ENCODE data around the gene SULF2.

GRCh38 chr20:47727909-47728361 is 57.3 kb downstream of the SULF2 start:
- TF ChIP-seq, protein P1, sequence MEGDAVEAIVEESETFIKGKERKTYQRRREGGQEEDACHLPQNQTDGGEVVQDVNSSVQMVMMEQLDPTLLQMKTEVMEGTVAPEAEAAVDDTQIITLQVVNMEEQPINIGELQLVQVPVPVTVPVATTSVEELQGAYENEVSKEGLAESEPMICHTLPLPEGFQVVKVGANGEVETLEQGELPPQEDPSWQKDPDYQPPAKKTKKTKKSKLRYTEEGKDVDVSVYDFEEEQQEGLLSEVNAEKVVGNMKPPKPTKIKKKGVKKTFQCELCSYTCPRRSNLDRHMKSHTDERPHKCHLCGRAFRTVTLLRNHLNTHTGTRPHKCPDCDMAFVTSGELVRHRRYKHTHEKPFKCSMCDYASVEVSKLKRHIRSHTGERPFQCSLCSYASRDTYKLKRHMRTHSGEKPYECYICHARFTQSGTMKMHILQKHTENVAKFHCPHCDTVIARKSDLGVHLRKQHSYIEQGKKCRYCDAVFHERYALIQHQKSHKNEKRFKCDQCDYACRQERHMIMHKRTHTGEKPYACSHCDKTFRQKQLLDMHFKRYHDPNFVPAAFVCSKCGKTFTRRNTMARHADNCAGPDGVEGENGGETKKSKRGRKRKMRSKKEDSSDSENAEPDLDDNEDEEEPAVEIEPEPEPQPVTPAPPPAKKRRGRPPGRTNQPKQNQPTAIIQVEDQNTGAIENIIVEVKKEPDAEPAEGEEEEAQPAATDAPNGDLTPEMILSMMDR (IDR thresholded peaks at IDR 0.05): no peak
- TF ChIP-seq POLR2A (IDR thresholded peaks at IDR 0.05): no peak
